HG03457 (cell line): ENCODE data around the gene PTPRG.

ENCODE experiments used
- ATAC-seq: cut with Tn5 transposase; IDR thresholded peaks from one replicate; pipeline ENCODE4 v1.9.1; 2021; ENCODE audit warnings: moderate number of reproducible peaks; ENCODE audit not compliant: unreplicated experiment

Gene PTPRG

DNA sequence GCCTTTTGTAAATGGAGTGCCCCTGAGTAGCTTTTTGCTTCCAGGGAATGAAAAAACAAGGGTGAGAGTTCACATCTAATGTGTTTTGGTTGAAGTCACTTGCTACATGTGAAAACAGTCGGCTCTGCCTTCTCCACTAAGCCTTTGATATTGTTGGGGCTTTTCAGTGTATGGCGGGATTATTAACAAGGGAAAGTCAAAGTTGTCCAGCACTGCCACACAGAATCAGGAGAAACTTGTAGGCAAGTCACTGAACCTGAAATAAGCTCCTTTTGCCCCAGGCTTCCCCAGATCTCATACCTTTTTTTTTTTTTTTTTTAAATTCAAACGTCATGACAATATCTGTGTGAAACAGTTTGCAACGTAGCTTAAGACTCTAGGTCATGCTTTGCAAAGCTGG, 564.0 kb downstream of the PTPRG start:
- no peak for ATAC-seq

- no peak for ATAC-seq
These were observed 565.7 kb downstream of the PTPRG start for GRCh38 chr3:62127116-62127515.

GRCh38 chr3:62128051-62128450, 566.7 kb downstream of the PTPRG start:
- ATAC-seq = no peak

GRCh38 chr3:62128681-62129080, 567.3 kb downstream of the PTPRG start:
- ATAC-seq = no peak

- ATAC-seq = no peak
These were observed 569.7 kb downstream of the PTPRG start for GRCh38 chr3:62131050-62131449.

GRCh38 chr3:62131620-62132019, 570.2 kb downstream of the PTPRG start:
- no peak for ATAC-seq

- no peak for ATAC-seq
These were observed 570.7 kb downstream of the PTPRG start for GRCh38 chr3:62132027-62132602.

DNA sequence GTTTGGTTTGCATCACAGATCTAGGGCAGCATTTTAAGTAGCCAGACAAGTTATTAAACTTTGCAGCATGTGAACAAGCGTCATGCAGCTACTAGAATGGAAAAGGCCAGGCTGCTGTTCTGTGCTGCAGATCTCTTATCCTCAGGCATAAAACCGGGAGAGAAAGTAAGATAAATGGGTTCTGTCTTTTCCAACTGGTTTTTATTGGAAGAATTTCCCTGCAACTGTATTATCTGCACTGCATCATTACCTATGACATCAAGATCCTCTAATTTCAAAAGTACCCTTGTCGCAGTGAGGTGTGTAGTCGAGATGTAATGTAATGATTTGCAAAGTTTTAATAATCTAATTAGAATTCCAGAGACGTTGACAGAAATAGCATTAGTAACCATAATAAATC, 571.6 kb downstream of the PTPRG start:
- no peak for ATAC-seq

DNA sequence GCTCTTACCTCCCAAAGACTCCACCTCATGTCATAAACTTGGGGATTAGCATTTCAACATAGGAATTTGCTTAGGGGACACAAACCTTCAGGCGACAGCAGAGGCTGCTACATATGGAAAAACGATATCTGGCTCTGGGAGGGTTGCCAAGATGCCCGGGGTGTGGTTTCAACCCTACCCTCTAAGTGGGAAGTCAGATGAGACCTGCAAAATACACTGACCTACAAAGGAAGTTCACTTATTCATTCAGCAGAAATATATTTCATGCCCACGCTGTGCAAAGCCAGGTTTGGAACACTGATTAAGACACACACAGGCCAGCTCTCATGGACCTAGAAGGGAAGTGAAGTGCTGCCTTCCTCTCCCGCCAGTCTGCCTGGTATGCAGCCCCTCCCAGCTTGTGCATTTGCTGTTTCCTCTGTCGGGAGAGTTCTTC, 572.7 kb downstream of the PTPRG start:
- no peak for ATAC-seq

DNA sequence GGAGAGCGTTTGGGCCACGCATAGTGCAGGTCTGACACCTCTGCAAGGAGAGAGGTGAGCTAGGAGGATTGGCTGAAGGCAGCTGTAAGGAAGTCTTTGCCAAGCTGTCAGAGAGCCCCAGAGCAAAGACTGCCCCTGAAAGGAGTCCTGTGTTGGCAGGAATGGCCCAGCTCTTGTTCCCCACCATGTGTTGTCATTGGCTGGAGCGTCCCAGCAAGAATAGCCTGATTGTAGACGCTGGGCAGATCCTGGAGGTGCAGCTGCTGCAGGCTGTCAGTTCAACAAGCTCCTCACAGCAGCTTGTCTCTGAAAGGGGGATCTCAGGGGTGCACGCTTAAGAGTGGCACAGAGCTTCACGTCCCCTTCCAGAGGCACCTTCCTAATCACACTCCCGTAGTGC, 574.4 kb downstream of the PTPRG start:
- ATAC-seq = no peak

GRCh38 chr3:62139957-62140356, 578.6 kb downstream of the PTPRG start:
- no peak for ATAC-seq

GRCh38 chr3:62142331-62143085, 581.1 kb downstream of the PTPRG start:
- ATAC-seq = no peak

DNA sequence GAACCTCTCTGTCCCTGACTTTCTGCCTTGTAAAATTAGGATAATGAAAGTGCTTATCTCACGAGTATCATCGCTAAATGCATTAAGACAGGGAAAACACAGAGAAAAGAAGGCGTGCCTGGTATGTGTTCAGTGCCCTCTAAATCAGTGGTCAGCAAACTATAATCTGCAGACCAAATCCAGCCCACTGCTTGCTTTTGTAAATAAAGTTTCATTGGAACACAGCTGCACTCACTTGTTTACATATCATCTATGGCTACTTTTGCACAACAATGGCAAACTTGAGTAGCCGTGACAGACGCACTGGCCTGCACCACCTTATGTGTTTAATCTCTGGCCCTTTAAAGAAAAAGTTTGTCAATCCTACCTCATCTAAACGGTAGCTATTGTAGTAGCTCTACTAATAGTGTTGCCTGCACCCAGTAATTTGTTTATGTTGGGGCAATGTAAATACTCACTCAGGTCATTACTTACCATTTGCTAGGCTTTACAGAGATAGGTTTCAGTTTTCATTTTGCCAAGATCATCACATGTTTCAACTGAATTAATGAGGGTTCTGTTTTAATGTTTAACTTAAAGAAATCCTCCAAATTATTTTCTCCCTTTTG, 582.6 kb downstream of the PTPRG start:
- no peak for ATAC-seq

GRCh38 chr3:62144482-62144881, 583.1 kb downstream of the PTPRG start:
- ATAC-seq = no peak

GRCh38 chr3:62145086-62145757, 583.9 kb downstream of the PTPRG start:
- no peak for ATAC-seq

DNA sequence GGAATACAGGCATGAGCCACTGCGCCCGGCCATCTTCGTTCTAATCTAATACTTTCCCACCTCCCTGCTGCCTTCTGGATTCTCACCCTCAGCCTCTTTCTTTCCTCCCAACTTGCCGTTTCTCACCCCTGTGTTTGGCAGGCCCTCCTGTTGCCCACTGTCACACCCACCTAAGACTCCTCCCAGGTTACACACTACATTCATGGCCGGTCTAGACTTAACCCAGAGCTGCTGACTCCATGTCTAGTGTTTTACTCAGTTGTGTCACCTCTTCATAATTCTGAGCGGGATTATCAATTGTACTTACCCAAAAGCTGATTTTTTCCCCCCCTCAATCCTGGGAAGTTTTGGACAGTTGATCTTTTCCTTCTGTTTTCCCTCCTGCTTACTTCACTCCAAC, 588.2 kb downstream of the PTPRG start:
- no peak for ATAC-seq

DNA sequence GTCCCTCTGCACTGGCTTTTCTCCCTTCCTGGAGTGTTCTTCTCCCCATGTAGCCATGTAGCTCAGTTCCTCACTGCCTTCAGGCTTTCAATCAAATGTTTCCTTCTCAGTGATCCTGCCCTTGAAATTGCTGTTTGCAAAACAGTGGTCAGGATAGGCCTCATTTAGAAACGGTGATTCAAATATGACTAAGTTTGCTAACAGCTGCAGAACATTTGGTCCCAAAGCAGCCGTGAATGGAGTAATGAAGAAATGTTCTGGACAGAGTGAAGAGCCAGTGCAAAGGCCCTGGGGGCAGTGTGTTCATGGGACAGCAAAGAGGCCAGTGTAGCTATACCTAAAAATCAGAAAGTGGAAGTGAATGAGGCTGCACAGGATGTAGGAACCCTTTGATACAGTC, 588.6 kb downstream of the PTPRG start:
- no peak for ATAC-seq

- no peak for ATAC-seq
These were observed 590.2 kb downstream of the PTPRG start for GRCh38 chr3:62151591-62151990.

- no peak for ATAC-seq
These were observed 591.9 kb downstream of the PTPRG start for GRCh38 chr3:62153231-62153630.

DNA sequence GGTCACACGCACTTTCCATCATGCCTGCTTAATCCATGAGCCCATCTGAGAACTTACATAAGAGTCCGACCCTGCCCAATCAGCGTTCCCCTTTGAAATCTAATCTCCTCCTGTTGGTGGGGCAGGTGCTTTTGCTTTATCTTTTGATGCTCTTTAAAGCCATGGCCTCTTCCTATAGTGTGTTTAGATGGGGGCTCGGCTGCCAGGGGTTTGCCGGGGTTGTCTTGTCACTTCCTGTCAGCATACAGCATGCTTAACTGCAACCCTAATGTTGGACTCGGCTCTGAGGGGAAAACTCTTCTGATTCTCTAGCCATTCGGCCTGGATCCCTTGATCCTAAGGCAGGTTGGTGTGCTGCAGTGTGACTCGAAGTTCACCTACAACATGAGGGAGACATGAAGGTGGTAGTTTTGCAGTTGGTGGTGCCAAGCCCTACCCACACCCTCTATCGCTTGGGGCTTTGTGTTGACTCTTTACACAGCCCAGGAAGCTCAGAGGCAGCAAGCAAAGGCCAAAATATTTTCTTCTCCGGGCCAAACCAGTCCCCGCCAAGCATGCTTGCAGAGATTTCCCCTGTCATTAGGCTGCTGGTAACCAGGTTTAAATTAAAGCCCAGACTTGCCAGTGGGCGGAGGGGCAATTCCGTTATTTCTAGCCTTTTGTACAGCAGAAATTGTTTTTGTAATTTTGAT, 593.2 kb downstream of the PTPRG start:
- no peak for ATAC-seq

- ATAC-seq = no peak
These were observed 597.8 kb downstream of the PTPRG start for GRCh38 chr3:62159056-62159708.
